Measurements from ENCODE around the gene RANBP17.
"Not testable (repeated sequence)": the region's sequence is repeated elsewhere in the genome, so short reads cannot be mapped to it uniquely, and the experiment has no call there.

The RANBP17 gene

DNA sequence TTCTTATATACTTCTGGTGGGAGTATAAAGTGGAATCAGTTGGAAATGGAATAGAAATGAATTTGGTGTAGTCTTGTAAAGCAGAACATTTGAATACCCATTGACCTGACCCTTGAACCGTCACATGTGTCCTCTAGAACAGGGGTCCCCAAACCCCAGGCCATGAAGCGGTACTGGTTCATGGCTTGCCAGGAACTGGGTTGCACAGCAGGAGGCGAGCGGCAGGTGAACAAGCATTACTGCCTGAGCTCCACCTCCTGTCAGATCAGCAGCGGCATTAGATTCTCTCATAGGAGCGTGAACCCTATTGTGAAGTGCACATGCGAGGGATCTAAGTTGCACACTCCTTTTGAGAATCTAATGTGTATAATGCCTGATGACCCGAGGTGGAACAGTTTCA lies 80.0 kb downstream of the RANBP17 start:
- DNase-seq (ENCODE audit: low spot score) = no peak

DNA sequence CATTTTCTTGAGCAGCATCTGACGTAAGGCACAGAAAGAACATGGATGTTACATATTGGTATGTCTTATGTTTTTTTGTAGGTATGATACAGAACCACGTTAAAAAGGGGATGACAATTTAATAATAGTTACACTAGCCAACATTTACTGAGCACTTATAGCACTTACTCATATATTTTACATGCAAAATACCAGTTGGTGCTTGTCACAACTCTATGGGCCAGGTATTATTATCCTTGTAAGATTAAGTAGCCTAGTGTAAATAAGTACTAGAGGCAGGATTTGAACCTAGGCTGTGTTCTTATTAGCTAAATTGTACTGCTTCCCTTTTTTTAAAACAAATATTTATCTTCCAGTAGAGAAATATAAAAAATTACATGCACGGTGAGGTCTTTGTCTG lies 83.5 kb downstream of the RANBP17 start:
- no peak for DNase-seq (ENCODE audit: low spot score)

DNA sequence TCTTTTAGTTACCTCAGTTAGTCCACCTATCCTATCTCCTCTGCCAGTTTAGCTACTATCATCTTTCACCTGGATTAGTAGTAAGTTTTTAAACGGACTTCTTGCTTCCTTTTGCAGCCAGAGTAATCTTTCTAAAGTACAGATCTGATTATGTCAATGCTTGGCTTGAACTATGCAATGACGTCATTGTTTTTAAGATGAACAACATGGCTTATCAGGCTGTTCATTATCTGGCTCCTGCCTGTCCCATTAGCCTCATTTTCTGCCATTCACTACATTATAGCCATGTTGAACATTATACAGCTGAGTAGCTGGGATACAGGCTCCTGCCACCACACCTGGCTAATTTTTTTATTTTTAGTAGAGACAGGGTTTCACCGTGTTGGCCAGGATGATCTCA lies 98.7 kb downstream of the RANBP17 start:
- DNase-seq (ENCODE audit: low spot score) = no peak

- no peak for DNase-seq (ENCODE audit: low spot score)
These were observed 101.7 kb downstream of the RANBP17 start for GRCh38 chr5:170963521-170963920.

GRCh38 chr5:170974461-170974860 lies 112.6 kb downstream of the RANBP17 start:
- no peak for DNase-seq (ENCODE audit: low spot score)

- DNase-seq (ENCODE audit: low spot score) = not testable (repeated sequence)
These were observed 118.4 kb downstream of the RANBP17 start for GRCh38 chr5:170980261-170980660.

GRCh38 chr5:170985486-170985885 lies 123.7 kb downstream of the RANBP17 start:
- DNase-seq (ENCODE audit: low spot score) = no peak

GRCh38 chr5:170986598-170986997 lies 124.8 kb downstream of the RANBP17 start:
- no peak for DNase-seq (ENCODE audit: low spot score)

DNA sequence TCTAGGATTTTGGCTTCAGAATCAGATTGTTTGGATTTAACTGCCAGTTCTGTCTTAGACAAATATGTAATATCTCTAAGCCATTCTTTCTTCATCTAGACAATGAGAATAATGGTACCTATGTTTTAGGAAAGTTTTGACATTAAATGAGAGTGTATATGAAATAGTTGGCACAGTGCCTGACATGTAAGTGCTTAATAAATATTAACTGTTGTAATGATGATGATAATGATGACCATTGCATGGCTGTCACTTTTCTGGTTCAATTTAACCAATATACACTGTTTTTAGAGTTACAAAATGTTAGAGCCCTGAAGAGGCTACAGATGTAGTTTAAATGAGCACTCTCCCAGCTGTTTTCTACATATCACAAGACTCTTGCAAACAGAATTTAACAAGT lies 131.7 kb downstream of the RANBP17 start:
- no peak for DNase-seq (ENCODE audit: low spot score)

DNA sequence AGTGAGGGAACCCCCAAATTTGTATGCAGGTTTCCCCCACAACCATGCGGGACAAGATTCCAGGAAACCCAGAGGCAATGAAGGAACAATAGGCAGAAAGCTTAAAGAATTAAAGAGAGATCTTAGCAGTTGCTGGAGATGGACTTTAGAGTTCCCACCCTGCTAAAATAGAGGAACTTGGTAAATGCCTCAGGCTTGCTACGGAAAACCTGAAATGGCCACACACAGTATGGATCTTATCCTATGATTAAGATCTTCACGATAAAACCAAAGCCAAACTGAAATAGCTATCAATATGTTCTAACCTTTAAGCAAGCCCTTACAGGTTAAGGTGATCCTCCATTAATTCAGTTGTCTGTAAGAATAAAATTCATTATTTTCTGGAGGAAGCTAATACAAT lies 148.3 kb downstream of the RANBP17 start:
- no peak for DNase-seq (ENCODE audit: low spot score)

GRCh38 chr5:171010816-171011215 lies 149.0 kb downstream of the RANBP17 start:
- no peak for DNase-seq (ENCODE audit: low spot score)

- no peak for DNase-seq (ENCODE audit: low spot score)
These were observed 161.7 kb downstream of the RANBP17 start for GRCh38 chr5:171023508-171023907.

DNA sequence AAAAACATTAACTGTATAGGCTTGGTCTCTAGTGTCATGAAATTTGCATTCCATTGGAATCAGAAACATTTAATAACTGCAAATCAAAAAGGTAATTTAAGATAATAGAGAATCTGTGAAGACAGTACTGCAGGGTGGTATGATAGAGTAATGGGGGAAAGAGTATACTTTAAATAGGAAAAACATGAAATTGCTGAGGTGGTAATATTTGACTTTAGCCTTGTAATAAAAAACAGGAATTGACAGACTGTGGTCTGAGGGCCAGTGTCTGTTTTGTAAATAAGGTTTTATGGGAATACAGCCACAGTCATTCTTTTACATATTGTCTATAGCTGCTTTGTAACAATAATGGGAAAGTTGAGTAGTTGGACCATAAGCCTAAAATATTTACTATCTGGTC lies 162.3 kb downstream of the RANBP17 start:
- no peak for DNase-seq (ENCODE audit: low spot score)

- no peak for DNase-seq (ENCODE audit: low spot score)
These were observed 167.6 kb downstream of the RANBP17 start for GRCh38 chr5:171029401-171029800.

- DNase-seq (ENCODE audit: low spot score) = no peak
These were observed 170.2 kb downstream of the RANBP17 start for GRCh38 chr5:171031977-171032376.

DNA sequence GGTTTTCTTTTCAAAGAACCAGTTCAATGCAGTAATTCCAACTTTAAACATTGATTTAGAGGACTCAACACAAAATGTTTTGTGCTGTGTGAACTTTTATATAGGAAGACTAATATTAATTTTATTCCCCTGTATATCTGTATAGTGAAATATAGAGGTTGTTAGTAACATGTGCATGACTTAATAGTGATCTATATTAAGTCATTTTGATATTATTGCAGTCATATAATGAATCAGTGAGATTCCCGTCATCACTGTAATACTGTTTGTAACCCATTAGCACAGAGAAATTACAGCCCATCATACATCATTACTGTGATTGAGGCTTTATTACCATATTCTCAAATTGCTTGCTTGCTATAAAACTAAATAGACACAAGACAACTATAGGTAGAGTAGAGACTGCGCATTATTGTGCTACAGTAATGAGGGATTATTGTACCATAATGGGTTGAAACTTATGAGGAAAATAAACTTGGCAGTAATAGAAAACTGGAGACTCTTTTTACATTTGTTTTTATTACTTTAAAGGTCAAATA lies 170.7 kb downstream of the RANBP17 start:
- DNase-seq (ENCODE audit: low spot score) = no peak

DNA sequence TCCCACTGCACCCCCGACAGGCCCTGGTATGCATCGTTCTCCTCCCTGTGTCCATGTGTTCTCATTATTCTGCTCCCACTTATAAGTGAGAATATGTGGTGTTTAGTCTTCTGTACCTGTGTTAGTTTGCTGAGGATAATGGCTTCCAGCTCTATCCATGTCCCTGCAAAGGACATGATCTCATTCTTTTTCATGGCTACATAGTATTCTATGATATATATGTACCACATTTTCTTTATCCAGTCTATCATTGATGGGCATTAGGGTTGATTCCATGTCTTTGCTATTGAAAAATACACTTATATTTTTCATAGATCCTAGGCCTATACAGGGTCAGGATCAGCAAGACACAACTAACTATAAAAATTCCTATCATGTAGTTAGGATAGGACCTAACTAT lies 180.1 kb downstream of the RANBP17 start:
- not testable (repeated sequence) for DNase-seq (ENCODE audit: low spot score)

- DNase-seq (ENCODE audit: low spot score) = no peak
These were observed 189.1 kb downstream of the RANBP17 start for GRCh38 chr5:171050916-171051315.

DNA sequence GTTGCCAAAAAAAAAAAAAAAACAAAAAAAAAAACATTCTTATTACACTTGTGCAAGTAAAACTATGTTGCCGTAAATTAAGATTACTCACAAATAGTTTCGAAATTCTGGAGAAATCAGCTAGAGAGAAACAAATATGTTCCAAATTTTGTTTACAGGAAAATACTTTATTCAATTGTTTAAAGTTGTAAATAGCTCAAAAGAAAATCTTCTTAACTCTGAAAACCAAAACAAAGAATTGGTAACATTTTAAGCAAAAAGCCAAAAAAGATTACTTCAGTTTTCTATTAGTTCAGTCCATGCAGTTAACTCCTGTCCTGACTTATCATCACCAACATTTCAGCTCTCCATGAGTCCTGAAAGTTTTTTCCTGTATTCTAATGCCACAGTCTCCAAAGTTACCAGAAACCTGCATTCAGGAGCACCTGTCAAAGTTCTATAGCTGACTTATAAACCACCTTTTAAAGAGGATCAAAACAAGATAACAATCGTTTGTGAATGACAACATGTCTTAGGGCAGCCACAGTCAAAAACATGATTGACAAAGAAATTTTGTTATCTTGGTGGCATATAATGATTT lies 194.1 kb downstream of the RANBP17 start:
- DNase-seq (ENCODE audit: low spot score) = no peak

DNA sequence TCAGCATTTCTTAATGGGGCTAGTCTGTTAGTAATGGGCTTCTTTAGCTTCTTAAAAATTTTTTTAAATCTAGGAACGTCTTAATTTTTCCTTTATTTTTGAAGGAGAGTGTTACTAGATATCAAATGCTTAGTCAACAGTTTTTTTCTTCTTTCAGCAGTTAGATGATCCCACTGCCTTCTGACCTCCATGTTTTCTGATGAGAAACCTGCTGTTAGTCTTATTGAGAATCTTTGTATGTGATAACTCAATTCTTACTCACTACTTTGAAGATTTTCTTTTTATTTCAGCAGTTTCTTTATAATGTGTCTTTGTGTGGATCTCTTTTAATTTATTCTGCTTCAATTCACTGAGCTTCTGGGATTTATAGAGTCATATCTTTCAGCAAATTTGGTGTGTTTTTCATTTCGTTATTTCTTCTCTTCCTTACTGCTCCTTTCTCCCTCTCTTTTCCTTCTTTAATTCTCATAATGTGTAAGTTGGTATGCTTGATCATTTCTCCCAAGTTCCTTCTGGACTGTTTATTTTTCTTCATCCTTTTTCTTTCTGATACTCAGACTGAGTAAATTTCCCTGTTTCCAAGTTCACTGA lies 205.8 kb downstream of the RANBP17 start:
- DNase-seq (ENCODE audit: low spot score) = no peak

- no peak for DNase-seq (ENCODE audit: low spot score)
These were observed 212.9 kb downstream of the RANBP17 start for GRCh38 chr5:171074747-171075146.

GRCh38 chr5:171080186-171080938 lies 218.5 kb downstream of the RANBP17 start:
- DNase-seq (ENCODE audit: low spot score) = no peak

DNA sequence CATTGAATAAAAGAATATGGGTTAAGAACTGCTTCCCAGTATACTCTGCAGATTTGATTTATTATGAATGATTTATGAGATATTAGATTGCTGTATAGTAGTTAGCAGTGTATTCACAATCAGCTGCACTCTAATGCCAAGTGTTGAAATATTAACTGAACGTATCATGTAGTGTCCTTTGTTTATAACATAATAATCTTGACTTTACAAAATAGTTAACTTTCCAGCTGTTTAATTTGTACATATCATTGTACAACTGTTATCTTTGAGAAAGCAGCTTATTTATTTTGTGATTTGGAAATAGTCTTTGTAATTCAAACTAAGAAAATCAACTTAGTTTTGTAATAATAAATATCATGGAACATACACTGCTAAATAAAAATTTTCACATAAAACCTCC lies 219.5 kb downstream of the RANBP17 start:
- no peak for DNase-seq (ENCODE audit: low spot score)

Data from AG20443 (cell line).